ENCODE measurements around the gene DENND11.

GRCh38 chr7:141731476-141732149, 29.6 kb upstream of the DENND11 start:
- no peak for TF ChIP-seq CTCF (IDR thresholded peaks at IDR 0.05)
- no peak for TF ChIP-seq EZH2 (IDR thresholded peaks at IDR 0.05; ENCODE audit: borderline replicate concordance, insufficient read depth, low read depth, low read length, poor library complexity, severe bottlenecking)
